ENCODE measurements around the gene IMP3. TPM values are rescaled to one million over a fixed set of nuclear protein-coding genes. Genes with fewer than 3 reads are reported as not detected.
A peak's percentile ranks its signal among the peaks of the same experiment; 100 is the strongest.

Gene IMP3
- total and polyA plus RNA-seq, 2 experiments from 2014 or later: 105 to 116 TPM

- no peak for TF ChIP-seq CTCF (IDR thresholded peaks at IDR 0.05; ENCODE audit: low read depth, low read length)
- Histone ChIP-seq H3K27me3 (no peaks in the 10 kb centered on the region), H3K9me3 (ENCODE audit: low read depth) (no peaks in the 10 kb centered on the region), H3K4me1 (ENCODE audit: low read depth) (peaks cover 22% of the 10 kb centered on the region), H3K27ac (no peak overlapping the region), H3K4me3 (no peak overlapping the region), H3K36me3 (no peaks in the 10 kb centered on the region)
- DNase-seq (ENCODE audit: low read depth in 1 of 2, low spot score in 1 of 2): no peak
These were observed 29.3 kb upstream of the IMP3 start for GRCh38 chr15:75669191-75669878.

GRCh38 chr15:75666823-75667501 lies 26.9 kb upstream of the IMP3 start:
- H3K9me3 ChIP-seq (ENCODE audit: low read depth): no peaks in the 10 kb centered on the region
- peak in 1 of 2 donors; percentile 97 for DNase-seq (ENCODE audit: low read depth in 1 of 2, low spot score in 1 of 2)
- H3K27ac ChIP-seq: no peak overlapping the region
- no peaks in the 10 kb centered on the region for H3K4me1 ChIP-seq (ENCODE audit: low read depth)
- no peak for TF ChIP-seq CTCF (IDR thresholded peaks at IDR 0.05; ENCODE audit: low read depth, low read length)
- H3K4me3 ChIP-seq: no peak overlapping the region
- H3K27me3 ChIP-seq: no peaks in the 10 kb centered on the region
- H3K36me3 ChIP-seq: no peaks in the 10 kb centered on the region

DNA sequence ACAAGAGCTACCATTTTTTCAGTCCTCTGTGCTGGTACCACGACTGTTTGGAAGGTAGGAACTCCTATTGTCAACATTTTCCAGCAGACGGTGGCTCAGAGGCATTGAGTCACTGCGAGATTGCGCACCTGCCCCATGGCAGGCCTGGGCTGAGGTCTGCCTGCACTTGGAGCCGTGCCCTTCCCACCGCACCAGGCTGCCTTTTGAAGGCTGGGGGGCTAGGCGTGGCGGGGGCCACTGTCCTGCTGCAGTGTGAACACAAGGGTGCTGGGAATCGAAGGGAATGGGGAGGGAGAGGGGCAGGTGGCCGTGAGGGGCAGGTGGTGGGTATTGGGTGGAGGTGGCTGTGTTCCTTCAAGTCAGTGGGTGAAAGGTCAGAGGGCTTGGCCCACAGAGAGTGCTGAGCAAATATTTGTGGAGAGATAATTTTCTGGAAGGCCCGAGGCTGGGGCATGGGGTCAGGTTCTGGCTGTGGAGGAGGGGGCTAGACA lies 24.0 kb upstream of the IMP3 start:
- DNase-seq (ENCODE audit: low read depth in 1 of 2, low spot score in 1 of 2): no peak
- Histone ChIP-seq H3K4me3 (no peak overlapping the region), H3K36me3 (no peaks in the 10 kb centered on the region), H3K4me1 (ENCODE audit: low read depth) (no peaks in the 10 kb centered on the region), H3K9me3 (ENCODE audit: low read depth) (no peaks in the 10 kb centered on the region), H3K27ac (no peak overlapping the region), H3K27me3 (no peaks in the 10 kb centered on the region)
- no peak for TF ChIP-seq CTCF (IDR thresholded peaks at IDR 0.05; ENCODE audit: low read depth, low read length)

- TF ChIP-seq CTCF (IDR thresholded peaks at IDR 0.05; ENCODE audit: low read depth, low read length): no peak
- Histone ChIP-seq H3K27me3 (no peaks in the 10 kb centered on the region), H3K36me3 (no peaks in the 10 kb centered on the region), H3K4me1 (ENCODE audit: low read depth) (no peaks in the 10 kb centered on the region), H3K4me3 (no peak overlapping the region), H3K9me3 (ENCODE audit: low read depth) (no peaks in the 10 kb centered on the region), H3K27ac (no peak overlapping the region)
- DNase-seq (ENCODE audit: low read depth in 1 of 2, low spot score in 1 of 2): no peak
These were observed 22.9 kb upstream of the IMP3 start for GRCh38 chr15:75662823-75663519.

DNA sequence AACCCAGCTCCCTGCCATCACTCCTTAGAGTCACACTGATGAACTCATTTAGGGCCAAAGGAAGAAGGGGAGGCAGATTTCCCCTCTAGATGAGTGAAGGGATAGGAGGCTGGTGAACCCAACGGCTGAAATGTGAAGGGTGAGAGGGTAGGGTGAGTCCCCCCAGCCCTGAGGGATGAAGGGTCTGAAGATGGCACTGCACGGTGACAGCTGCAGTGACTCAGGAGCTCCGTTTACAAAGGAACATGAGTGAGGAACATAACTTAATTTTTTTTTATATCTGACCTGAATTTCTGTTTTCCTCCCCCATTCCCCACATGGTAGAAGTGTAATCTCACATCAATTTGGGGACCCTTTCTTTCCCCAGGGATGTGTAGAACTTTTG lies 21.7 kb upstream of the IMP3 start:
- TF ChIP-seq CTCF (IDR thresholded peaks at IDR 0.05; ENCODE audit: low read depth, low read length): no peak
- Histone ChIP-seq H3K36me3 (no peaks in the 10 kb centered on the region), H3K27me3 (no peaks in the 10 kb centered on the region), H3K9me3 (ENCODE audit: low read depth) (no peaks in the 10 kb centered on the region), H3K4me3 (no peak overlapping the region), H3K27ac (no peak overlapping the region), H3K4me1 (ENCODE audit: low read depth) (no peaks in the 10 kb centered on the region)
- DNase-seq (ENCODE audit: low read depth in 1 of 2, low spot score in 1 of 2): no peak

All from cardiac muscle cell (in vitro differentiated cells and primary cell).